Kidney (tissue), 14 donors: ENCODE results near the gene PRSS27. TPM values are rescaled to one million over a fixed set of nuclear protein-coding genes. Genes with fewer than 3 reads are reported as not detected.
A peak's percentile ranks its signal among the peaks of the same experiment; 100 is the strongest.

Source experiments
- DNase-seq, 5 donors: peaks; one replicate each; pipeline ENCODE4 v3.0.0-alpha.2; 2013 to 2020
- FAIRE-seq: peaks from 2 replicates; lab custom pipeline; 2012; peaks lifted over from hg19 to GRCh38; lab: Jason Lieb, UNC
- H3K27ac ChIP-seq, 2 donors: one replicate each; pipeline ENCODE4 v1.7.0; 2013; ENCODE audit warnings: low read depth in 2 of 2, low read length in 2 of 2, inconsistent platforms in 1 of 2
- H3K27me3 ChIP-seq: one replicate; pipeline ENCODE4 v1.7.1; 2013; ENCODE audit warnings: low read length, inconsistent platforms; ENCODE audit not compliant: control insufficient read depth, insufficient read depth
- H3K36me3 ChIP-seq, 3 donors: one replicate each; pipeline versions ENCODE4 v1.7.0 to v1.7.1; 2013; ENCODE audit warnings: low read length in 3 of 3, control low read depth in 1 of 3, inconsistent platforms in 1 of 3; ENCODE audit not compliant: insufficient read depth in 3 of 3, control insufficient read depth in 2 of 3
- H3K4me1 ChIP-seq, 3 donors: one replicate each; pipeline versions ENCODE4 v1.7.0 to v1.7.1; 2013; ENCODE audit warnings: low read length in 3 of 3, inconsistent platforms in 1 of 3, low read depth in 1 of 3; ENCODE audit not compliant: control insufficient read depth in 2 of 3, insufficient read depth in 2 of 3
- H3K4me3 ChIP-seq, 3 donors: one replicate each; pipeline versions ENCODE4 v1.7.0 to v1.8.1; 2013; ENCODE audit warnings: low read length in 3 of 3, control low read depth in 1 of 3, inconsistent platforms in 1 of 3
- H3K9ac ChIP-seq, 3 donors: one replicate each; pipeline versions ENCODE4 v1.7.0 to v1.7.1; 2013; ENCODE audit warnings: low read length in 3 of 3, control low read depth in 1 of 3, inconsistent platforms in 1 of 3
- H3K9me3 ChIP-seq, 3 donors: one replicate each; pipeline versions ENCODE4 v1.7.0 to v1.7.1; 2013; ENCODE audit warnings: low read length in 3 of 3, control low read depth in 1 of 3, inconsistent platforms in 1 of 3; ENCODE audit not compliant: control insufficient read depth in 2 of 3, insufficient read depth in 1 of 3
- CTCF ChIP-seq: IDR thresholded peaks from 3 replicates; pipeline ENCODE4 v1.5.1; 2012; ENCODE audit warnings: mild to moderate bottlenecking, moderate library complexity, borderline replicate concordance; ENCODE audit not compliant: insufficient read depth; ENCODE audit errors: extremely low read depth
- intact Hi-C: fragments of 100-400 bp; cut with DNase I; formaldehyde crosslinking; loops from one replicate; pipeline ENCODE4 v1.11.1; 2022
- polyA plus RNA-seq: library from polyadenylated mRNA; stranded (reverse); fragments of 350-450 nt; fragmentation: Illumina TruSeq; extraction: RNeasy Lipid Tissue Mini Kit (QIAGEN cat#74804); gene quantifications from one replicate; pipeline ENCODE4 v1.2.3, GENCODE V29; 2014; ENCODE audit warnings: low read depth, low replicate concordance; ENCODE audit not compliant: insufficient read depth
- total RNA-seq: library from RNA; stranded (reverse); fragmentation: NEBNext Ultra II Directional; extraction: Animal tissue kit (Norgen Biotek cat#: 25700); gene quantifications from one replicate; pipeline ENCODE4 v1.2.1, GENCODE V29; 2021
- donor health status: control.
- donor health status: control.
- donor health status: control.
- donor health status: control.
- donor health status: control.
- donor health status: DM: yes; HTN: yes; CAD: no.
- donor health status: Normal renal cell carcinoma (clear cell type).

Gene PRSS27
- total and polyA plus RNA-seq, 2 donors from 2014 or later: 0.41 to 2.1 TPM

GRCh38 chr16:2752035-2752849 lies 32.2 kb upstream of the PRSS27 start, which contains the start of gene SRRM2:
SRRM2 (plus strand) TSS chr16:2752638; CDS start chr16:2756365, 3,727 bp downstream.
- DNase-seq: peak; percentile 97 to 99 (median 98)
- Histone ChIP-seq H3K27me3 (no peaks in the 10 kb centered on the region), H3K4me1 (peaks cover 0 to 28% (median 9%) of the 10 kb centered on the region in 3 donors), H3K27ac (peak within 1 kb of the TSS; percentile 100), H3K36me3 (peaks cover 0 to 7% (median 5%) of the 10 kb centered on the region in 3 donors), H3K9ac (peak within 1 kb of the TSS; percentile 91 to 97 (median 96)), H3K4me3 (peak within 1 kb of the TSS; percentile 77 to 99 (median 98)), H3K9me3 (peaks cover 0 to 5% (median 0%) of the 10 kb centered on the region in 3 donors)
- TF ChIP-seq CTCF: no peak
- FAIRE-seq: no peak
- intact Hi-C loops: no loop called here

- H3K9me3 ChIP-seq: peaks cover 0 to 5% (median 0%) of the 10 kb centered on the region in 3 donors
- FAIRE-seq: no peak
- H3K36me3 ChIP-seq: peaks cover 0 to 5% (median 3%) of the 10 kb centered on the region in 3 donors
- peak overlapping the region; percentile 100 for H3K27ac ChIP-seq
- no peaks in the 10 kb centered on the region for H3K27me3 ChIP-seq
- intact Hi-C loops: no loop called here
- H3K4me3 ChIP-seq: peak overlapping the region; percentile 23 to 77 (median 33)
- peak overlapping the region in 1 of 3 donors; percentile 96 for H3K9ac ChIP-seq
- TF ChIP-seq CTCF: no peak
- H3K4me1 ChIP-seq: peaks cover 0 to 26% (median 9%) of the 10 kb centered on the region in 3 donors
- peak in 1 of 5 donors; percentile 79 for DNase-seq
These were observed 31.6 kb upstream of the PRSS27 start for GRCh38 chr16:2751577-2752034.

- FAIRE-seq: no peak
- H3K27ac ChIP-seq: no peak overlapping the region
- peak in 1 of 5 donors; percentile 22 for DNase-seq
- no peaks in the 10 kb centered on the region for H3K27me3 ChIP-seq
- intact Hi-C loops: no loop called here
- no peak overlapping the region for H3K4me3 ChIP-seq
- no peaks in the 10 kb centered on the region for H3K36me3 ChIP-seq
- no peak for TF ChIP-seq CTCF
- H3K4me1 ChIP-seq: peaks cover 0 to 10% (median 5%) of the 10 kb centered on the region in 3 donors
- H3K9me3 ChIP-seq: peaks cover 0 to 5% (median 0%) of the 10 kb centered on the region in 3 donors
- H3K9ac ChIP-seq: no peak overlapping the region
These were observed 29.9 kb upstream of the PRSS27 start for GRCh38 chr16:2749936-2750335.
